Midbrain (tissue), 1 donor: ENCODE data around the gene NR1H2.
A peak's percentile ranks its signal among the peaks of the same experiment; 100 is the strongest.
"Not testable (repeated sequence)": the region's sequence is repeated elsewhere in the genome, so short reads cannot be mapped to it uniquely, and the experiment has no call there.

Source experiments
- DNase-seq: peaks from one replicate; lab custom pipeline; 2025; lab: John Stamatoyannopoulos, UW

NR1H2 gene

DNA sequence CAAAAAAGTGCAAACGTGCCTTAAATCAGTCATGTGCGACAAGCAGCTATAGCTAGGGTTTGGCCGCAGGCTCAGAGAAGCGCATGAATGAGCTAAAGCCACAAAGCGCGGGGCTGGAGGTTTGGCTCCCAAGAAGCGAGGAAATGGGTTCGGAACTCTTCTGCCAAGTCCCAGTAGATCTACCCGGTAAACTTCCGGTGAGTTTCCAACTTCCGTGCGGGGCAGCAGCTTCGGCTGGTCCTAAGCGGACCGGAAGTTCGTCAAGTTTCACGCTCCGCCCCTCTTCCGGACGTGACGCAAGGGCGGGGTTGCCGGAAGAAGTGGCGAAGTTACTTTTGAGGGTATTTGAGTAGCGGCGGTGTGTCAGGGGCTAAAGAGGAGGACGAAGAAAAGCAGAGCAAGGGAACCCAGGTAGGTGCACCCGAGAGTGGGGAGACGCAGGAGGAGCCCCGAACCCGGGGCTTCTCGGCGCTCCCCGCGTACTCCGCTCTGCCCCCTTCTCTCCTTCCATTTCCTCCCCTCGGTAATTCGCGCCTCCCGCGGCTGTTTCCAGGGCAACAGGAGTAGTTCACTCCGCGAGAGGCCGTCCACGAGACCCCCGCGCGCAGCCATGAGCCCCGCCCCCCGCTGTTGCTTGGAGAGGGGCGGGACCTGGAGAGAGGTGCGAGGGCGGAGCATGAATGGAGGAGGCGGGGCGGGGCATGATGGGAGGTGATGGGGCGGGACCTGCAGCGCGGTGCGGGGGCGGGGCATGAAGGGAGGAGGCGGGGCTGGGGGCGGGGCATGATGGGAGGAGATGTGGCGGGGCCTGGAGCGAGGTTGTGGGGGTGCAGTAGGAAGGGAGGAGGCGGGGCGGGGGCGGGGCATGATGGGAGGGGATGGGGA lies at the start of gene NR1H2:
NR1H2 (plus strand) TSS at position 292 of the 885 bp plus-strand sequence. CDS start 1,149 bp downstream, outside the sequence.
- DNase-seq, result peak; percentile 99

DNA sequence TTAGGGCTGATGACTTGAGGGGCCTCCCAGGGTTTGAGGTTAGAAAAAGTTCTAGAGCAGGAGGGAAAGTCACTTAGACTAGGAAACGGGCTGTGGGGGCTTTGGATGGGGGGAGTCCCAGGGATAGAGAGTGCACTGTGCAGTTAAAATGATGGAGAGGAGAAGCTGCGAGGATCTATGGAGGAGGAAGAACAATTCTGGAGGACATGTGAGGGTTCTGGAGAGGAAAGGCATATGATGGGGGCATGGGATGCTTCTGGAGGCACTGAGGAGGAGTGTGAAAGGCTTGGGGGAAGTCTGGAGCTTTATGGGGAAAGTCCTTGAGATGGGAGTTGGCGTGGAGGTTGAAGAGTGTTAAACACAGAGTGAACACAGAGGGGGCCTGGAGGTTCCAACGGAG lies 49.2 kb upstream of the NR1H2 start:
- DNase-seq, result no peak

DNA sequence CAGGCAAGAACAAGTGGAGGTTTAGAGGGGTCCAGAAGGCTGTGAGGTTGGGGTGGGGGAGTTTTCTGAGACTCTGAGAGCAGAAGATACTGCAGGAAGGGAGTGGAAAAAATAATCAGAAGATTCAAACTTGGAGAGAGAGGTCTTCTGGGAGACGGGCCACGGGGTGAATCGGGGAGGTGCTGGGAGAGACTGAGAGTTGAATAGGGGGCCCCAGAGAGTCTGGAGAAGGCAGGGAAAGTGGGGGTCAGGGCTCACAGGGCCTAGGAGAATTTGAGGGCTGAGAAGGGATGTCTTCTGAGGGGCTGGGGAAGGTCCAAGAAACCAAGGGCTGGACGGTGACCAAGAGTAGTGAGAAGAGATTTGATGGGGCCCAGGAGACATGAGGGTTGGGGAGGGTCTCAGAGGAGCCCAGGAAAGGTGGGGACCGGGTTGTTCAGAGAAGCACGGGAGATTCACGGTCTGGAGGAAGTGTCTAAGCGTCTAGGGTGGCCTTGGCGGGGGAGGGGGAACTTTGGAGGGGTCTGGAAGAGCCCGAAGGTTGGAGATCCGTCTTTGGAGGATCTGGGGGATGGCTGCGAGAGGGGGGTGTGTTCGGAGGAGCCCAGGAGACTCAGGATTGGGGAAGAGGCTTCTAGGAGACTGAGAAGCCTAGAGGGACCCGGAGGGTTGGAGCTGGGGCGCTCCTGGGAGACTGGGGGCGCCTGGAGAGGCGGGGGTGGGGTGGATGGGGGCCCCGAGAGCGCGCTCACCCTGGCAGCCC lies 48.6 kb upstream of the NR1H2 start:
- DNase-seq, result no peak

DNA sequence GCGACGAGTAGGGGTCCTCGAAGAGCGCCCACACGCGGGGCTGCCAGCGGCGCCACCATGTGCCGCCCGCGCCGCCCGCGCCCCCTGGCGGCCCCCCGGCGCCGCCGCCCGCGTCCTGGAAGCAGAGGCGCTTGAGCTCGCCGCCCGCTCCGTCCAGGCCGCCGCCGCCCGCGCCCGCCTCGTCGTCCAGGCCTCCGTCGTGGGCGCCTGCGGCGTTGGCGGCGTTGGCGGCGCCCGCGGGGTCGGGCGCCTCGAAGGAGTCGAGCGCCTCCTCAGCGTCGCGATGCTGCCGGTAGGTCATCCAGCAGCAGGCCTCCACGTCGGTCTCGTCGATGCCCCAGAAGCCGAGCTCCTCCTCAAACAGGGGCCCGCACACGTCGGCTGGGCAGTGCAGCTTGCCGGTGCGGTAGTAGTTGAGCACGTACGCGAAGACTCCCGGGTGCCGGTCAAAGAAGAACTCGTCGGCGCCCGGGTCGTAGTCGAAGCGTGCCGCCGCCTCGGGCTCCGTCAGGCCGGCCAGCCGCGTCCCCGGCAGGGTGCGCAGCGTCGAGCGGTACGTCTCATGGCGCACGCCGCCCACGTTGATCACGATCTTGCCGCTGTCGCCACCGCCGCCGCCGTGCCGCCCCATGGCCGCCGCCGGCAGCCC lies 47.9 kb upstream of the NR1H2 start:
- DNase-seq, result no peak

DNA sequence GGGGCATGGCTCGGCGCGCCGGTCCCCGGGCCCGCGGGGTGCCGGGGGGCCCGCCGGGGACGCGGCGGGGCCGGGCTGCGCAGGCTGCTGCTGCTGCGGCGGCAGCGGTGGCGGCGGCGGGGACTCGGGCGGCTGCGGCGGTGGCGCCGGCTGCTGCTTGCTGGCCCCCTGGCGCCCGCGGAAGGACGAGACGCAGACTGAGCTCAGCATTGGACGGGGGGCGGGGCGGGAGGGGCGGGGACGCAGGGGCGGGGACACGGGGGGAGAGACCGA lies 47.4 kb upstream of the NR1H2 start:
- DNase-seq, result no peak

DNA sequence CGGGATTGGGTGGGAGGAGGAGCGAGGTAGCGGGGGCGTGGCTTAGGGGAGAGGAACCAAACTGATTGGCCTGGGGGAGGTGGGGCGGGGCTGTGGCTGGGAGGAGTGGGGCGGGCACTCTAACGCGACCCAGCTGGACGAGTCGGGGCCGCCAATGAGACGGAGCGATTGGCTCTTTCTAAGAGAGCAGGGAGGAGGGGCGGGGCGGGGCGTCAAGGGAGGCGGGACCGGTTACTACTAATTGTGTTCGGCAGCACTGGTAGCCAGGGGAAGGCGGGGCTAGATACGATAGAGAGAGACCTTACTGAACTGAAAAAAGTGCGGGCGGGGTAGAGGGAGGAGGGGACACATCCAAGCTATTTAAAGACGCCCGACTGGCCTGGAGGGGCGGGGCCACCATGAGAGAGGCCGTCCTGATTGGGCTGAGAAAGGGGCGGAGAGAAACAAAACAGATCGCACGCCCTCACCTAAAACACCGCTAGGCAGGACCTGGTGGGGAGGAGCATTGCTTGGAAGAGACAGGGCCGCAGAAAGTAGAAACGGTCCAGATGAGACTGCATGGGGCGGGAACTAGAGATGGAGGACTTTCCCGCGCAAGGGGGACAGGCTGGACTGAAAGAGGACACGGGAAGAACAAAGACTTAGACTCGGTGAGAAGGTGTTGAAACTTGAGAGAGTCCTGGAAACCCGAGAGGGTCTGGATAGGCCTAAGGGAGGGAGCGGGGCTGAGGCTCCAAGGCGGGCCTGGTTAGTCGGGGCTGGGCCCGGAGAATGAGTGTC lies 46.9 kb upstream of the NR1H2 start, which contains the start of gene KCNC3:
KCNC3 (minus strand) TSS at position 232 of the 780 bp plus-strand sequence. CDS start 295 bp downstream, outside the sequence.
- peak; percentile 99 for DNase-seq

DNA sequence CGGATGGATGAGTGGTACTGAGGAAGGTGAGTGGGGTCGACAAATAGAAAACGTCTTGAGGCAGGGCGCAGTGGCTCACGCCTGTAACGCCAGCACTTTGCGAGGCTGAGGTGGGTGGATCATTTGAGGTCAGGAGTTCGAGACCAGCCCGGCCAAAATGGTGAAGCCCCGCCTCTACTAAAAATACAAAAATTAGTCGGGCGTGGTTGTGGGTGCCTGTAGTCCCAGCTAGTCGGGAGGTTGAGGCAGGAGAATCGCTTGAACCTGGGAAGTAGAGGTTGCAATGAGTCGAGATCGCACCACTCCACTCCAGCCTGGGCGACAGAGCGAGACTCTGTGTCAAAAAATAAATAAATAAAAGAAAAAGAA lies 46.3 kb upstream of the NR1H2 start:
- not testable (repeated sequence) for DNase-seq

DNA sequence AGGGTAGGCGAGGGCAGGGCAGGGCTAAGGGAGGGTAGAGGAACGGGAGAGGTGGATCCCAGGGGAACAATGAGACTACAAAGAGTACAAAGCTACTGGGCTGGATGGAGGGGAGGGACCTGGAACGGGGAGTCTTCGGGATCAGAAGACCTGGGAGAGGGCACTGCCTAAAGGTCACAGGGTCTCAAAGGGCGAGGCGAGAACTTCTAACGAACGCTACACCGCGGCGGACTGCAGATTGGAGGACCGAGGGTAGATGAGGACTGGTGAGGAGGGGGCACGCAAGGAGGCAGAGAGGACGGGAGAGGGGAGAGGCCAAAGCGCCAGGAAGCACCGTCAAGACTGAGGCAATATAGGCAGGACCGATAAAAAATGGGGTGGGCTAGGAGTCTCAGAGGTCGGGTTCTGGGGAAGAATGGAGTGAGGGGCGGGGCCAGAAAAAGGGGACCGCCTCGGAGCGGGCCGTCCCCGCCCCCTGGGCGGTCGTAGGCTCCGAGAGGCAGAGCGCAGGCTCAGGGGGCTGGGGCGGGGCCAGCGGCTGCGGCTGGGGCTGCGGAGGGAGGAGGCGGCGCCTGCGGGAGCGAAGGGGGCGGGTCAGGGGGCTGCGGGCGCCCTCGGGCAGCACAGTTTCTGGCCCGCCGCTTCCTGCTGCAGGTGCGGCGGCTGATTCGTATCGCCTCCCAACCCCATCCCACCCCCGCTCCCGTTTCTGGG lies 45.7 kb upstream of the NR1H2 start:
- DNase-seq, result peak; percentile 92

DNA sequence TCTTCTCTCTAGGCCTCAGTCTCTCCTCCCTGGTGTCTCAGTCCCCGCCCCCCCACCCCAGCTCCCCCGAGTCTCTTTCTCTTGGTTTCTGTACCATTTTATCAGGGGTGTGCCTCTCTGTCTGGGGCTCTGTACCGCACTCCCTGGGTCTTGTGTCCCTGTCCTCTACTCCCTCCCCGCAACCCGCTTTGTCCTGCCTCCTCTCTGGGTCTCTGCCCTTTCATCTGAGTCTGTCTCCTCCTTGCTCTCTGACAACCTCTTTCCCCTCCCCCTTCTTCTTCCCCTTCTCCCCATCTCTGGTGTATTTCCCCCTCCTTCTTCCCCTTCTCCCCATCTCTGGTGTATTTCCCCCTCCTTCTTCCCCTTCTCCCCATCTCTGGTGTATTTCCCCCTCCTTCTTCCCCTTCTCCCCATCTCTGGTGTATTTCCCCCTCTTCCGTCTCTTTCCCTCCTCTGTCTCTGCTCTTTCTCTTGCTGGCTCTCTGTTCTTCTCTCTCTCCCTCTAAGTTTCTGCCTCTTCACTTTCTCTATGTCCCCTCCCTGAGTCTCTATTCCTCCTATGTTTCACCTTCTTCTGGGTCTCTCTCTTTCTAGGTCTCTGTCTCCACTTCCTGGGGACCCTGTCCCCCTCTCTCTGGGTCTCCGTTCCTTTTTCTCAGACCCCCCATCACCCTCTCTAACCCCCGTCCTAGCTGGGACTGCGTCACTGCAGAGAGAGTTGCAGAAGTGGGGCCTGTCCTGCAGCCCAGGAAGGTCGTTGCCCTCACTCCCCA lies 44.9 kb upstream of the NR1H2 start:
- DNase-seq, result no peak

DNA sequence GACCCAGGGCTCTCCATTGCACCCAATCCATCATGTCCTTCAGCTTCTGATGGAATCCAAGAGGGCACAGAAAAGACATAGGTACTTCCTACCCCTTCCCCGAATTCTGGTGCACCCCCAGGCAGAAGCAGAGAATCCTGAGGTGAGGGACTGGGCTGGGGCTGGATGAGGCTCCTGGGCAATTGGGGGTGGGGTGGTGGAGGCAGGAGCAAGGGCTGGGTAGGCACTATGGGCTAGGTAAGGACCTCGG lies 44.3 kb upstream of the NR1H2 start:
- no peak for DNase-seq

DNA sequence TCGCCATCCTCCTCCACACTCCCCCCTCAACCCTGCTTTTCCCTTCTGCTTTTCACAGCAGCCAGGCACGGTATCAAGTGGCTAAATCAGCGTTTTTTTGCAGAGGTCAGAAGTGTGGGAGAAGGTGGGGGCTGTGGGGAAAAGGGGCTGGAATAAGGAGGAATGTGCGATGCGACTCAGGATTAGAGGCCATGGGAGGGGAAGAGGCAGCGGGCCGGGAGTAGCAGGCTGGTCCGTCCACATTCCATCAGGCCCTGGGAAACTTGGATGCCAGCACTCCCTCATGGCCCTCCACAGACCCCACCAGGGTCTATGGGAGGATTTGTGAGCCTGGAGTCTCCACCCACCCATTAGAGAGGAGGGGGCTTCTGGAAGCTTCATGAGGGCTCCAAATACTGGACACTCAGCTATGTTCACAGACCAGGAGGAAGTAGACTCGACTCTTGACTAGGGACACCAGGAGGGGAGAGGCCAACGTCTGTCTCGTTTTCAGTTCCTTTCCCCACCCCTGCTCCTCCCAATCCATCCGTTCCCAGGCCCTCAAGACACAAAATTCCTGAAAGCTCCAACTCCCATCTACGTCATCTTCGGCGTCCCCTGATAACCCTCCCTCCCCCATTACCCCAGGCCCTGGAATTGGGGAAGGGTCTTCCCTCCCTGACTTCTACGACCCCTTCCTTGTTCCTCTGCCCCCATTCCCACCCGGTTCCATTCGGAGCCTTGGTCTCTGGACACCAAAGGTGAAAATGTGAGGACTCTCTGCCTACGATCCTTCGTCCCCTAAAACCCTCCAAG lies 43.8 kb upstream of the NR1H2 start:
- no peak for DNase-seq

DNA sequence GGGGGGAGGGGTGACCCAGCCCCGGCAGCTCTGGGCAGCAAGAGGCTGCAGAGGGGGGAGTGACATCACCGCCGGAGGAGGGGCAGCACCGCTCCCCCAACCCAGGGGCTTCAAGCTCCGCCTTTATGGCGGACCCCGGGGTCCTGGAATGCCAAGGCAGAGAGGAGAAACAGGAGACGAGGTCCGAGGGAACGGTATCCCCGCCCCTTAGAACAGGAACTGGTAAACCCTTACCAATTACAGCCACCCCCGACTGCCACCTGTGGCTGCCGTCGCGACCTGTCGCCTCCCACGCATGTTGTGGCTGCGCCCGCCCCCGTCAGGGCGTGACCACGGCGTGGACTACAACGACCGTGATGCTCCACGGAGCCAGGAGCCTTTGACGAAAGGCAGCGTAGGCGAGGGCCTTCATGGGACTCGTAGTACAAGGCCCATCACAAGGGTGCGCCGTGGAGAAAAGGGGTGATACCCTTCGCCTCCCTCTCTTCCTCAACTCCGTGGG lies 43.0 kb upstream of the NR1H2 start:
- DNase-seq, result peak; percentile 94

DNA sequence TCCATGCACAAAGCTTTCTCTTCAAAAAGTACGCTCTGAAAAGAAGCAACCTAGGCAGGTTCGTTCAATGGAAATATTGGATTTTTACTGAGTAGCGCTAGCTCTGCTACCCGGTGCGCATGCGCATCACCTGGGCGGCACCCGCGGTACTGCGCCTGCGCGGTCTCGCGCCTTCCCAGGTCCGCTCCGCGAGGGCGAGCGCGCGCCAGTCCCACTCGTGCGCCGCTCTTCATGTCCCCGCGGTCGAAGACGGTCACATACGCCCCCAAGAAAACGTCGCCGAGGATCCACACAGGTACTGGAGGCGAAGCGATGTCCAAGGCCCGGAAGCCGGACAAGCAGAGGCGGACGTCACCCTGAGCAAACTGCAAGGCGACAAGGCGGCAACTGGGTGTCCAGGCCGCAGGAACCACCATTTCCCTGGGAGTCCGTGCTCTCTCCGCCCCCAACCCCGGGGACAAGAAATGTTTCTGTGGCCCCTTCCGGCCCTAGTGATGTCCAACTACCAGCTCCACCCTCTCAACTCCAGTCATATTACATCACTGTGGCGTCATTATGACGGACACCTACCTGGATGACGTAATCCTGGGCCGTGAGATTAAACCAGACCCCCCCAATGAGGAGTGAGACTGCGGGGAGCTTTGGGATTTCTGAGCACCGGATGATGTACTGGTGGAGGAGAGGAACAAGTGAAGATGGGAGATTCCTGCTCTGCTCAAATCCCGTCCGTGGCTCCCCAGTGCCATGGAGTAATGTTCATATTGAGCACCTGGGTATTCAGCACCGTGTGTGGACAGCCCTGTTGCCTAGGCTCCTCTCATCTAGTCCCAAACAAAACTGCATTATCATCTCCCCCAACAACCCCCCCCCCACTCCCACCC lies 42.3 kb upstream of the NR1H2 start:
- peak; percentile 93 for DNase-seq

DNA sequence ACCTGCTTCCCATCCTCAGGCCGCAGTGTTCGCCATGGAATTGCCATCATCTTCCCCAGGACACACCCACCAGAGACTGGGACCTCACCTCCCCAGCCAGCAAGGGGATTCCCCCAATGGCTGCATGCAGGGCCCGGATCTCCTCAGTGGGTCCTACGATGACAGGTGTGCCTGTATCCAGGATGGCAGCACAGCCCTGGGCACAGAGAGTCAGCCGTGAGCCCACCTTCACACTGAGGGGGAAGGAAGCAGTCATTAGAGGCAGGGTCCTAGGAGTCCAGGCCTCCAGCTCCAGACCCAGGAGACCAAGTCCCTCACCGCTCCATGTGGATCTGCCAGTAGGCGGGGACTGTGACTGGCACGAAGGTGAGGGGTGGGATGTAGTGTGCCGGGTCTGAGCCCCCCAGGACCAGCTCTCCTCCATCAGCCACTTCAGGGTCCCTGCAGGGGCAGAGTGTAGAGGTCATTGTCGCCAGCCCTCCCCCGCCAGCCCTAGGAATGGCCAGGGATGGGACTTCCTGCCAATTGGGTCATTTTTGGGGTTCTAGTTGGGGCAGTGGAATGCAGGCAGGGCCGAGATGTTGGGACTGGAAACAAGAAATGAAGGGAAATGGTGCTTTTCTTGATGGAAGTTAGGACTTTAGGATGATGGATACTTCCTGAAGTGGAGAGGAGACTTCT lies 41.4 kb upstream of the NR1H2 start:
- no peak for DNase-seq

DNA sequence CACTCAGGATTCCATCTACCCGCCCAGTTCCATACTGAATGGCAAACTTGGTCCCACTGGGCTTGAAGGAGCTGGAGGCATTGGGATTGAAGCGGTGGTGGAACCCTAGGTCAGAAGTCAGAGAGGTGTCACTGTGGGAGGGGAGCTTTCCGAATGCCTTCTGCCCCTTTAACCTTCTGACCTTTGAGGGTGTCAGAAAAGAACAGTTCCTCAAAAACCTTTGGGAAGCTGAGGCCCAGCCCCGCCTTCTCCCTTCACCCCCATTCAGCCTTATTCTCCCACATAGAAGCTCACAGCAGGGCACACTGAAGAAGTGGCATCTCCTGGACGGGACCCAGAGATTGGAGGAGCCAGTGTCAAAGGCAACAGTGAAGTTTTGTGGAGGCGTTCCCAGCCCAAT lies 39.2 kb upstream of the NR1H2 start:
- DNase-seq, result not testable (repeated sequence)

DNA sequence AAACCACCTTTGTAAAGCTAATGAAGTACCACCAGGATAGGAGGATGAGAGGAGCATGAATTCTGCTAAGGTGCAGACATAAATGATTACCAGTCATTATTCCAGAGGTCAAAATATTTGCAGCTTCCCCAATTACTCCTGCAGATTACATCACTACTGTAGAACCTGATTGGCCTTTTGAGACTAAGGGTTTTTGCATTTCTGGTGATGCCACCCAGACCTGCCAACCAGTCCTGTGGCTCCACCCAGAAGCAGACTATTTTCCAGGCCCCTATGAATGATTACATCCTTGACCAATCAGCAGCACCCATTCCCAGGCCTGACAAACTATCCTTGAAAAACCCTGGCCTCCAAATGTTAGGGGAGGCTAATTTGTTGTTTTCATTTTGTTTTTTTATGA lies 35.9 kb upstream of the NR1H2 start:
- no peak for DNase-seq

DNA sequence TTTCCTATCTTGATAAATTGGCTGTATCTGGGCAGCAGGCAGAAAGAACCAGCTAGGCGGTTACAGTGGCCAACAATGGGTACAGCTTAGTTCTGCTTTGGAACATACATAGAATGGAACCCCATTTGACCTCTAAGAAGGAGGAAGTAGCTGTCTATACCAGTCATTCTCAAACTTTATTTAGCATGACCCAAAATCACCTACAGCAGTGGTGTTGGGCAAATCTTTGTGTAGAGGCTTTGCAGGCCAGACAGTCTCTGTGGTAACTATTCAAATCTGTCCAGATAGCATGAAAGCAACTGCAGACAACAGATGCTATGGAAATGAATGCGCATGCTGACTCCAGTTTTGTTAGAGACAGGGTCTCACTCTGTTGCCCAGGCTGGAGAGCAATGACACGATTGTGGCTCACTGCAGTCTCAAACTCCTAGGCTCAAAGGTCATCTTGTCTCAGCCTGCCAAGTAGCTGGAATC lies 35.1 kb upstream of the NR1H2 start:
- no peak for DNase-seq

DNA sequence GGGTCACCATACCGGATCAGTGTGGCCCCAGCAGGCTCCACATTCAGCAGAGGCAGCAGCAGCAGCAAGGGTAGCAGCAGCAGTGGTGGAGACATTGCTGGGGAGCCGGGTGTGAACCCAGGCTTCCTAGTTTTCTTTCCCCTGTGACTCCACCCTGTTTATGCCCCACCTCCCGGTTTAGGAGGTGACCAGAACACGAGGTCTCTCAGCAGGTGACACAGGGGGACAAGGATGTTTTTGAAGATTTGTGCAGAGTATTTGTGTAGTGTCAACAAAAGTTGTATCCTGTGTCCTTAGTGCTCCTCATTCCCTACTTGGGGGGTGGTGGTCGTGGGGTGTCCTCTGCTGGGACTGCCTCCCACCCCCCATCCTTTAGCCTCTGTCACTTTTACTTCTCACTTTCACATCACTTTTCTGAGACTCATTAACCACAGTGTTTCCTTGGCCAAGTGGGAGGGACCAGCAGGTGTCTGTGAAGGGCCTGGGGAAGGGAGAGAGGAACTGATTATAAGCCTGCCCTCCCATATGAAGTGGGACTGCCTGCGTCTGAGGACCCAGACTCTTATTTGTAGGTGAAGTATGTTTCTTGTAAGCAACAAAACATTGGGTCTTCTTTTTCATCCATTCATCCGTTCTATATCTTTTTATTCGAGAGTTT lies 31.5 kb upstream of the NR1H2 start:
- DNase-seq, result peak; percentile 29
